Osteocyte (in vitro differentiated cells): ENCODE data around the gene KCTD14. TPM values are rescaled to one million over a fixed set of nuclear protein-coding genes. Genes with fewer than 3 reads are reported as not detected.

ENCODE experiments used
- DNase-seq: peaks from one replicate; pipeline ENCODE4 v3.0.0; 2021; ENCODE audit warnings: mixed read lengths; ENCODE audit not compliant: unreplicated experiment; ENCODE audit errors: extremely low spot score
- H3K27ac Mint-ChIP-seq: one replicate; pipeline ENCODE4 v1.8.0; 2021; ENCODE audit warnings: mild to moderate bottlenecking, mixed read lengths; ENCODE audit not compliant: unreplicated experiment
- H3K27me3 Mint-ChIP-seq: one replicate; pipeline ENCODE4 v1.8.0; 2021; ENCODE audit warnings: mixed read lengths; ENCODE audit not compliant: unreplicated experiment
- H3K36me3 Mint-ChIP-seq: one replicate; pipeline ENCODE4 v1.8.0; 2021; ENCODE audit warnings: mixed read lengths; ENCODE audit not compliant: unreplicated experiment
- H3K4me1 Mint-ChIP-seq: one replicate; pipeline ENCODE4 v1.8.0; 2021; ENCODE audit warnings: mixed read lengths; ENCODE audit not compliant: unreplicated experiment
- H3K4me3 Mint-ChIP-seq: one replicate; pipeline ENCODE4 v1.8.0; 2021; ENCODE audit warnings: mild to moderate bottlenecking, moderate library complexity, mixed read lengths; ENCODE audit not compliant: unreplicated experiment
- H3K9me3 Mint-ChIP-seq: one replicate; pipeline ENCODE4 v1.8.0; 2021; ENCODE audit warnings: mixed read lengths; ENCODE audit not compliant: unreplicated experiment
- CTCF ChIP-seq: fragments of 200-600 bp; sonication (generic); IDR thresholded peaks from 2 replicates; pipeline ENCODE4 v1.5.0; 2021; ENCODE audit warnings: antibody characterized with exemption, mild to moderate bottlenecking, moderate library complexity
- total RNA-seq: library from RNA; stranded (reverse); gene quantifications from 2 replicates; pipeline ENCODE4 v1.2.1, GENCODE V29; 2021

Gene KCTD14
- total RNA-seq, 1 donor from 2014 or later, result 0.73 TPM

GRCh38 chr11:77981346-77981947, 41.6 kb downstream of the KCTD14 start:
- Mint-ChIP-seq H3K27me3 (no peaks in the 10 kb centered on the region), H3K4me1 (no peaks in the 10 kb centered on the region), H3K4me3 (no peak overlapping the region), H3K27ac (no peak overlapping the region), H3K9me3 (peaks cover 3% of the 10 kb centered on the region), H3K36me3 (peaks cover 39% of the 10 kb centered on the region)
- DNase-seq, result no peak
- TF ChIP-seq CTCF, result no peak

- H3K36me3 Mint-ChIP-seq, result peaks cover 22% of the 10 kb centered on the region
- no peaks in the 10 kb centered on the region for H3K4me1 Mint-ChIP-seq
- H3K4me3 Mint-ChIP-seq, result no peak overlapping the region
- no peak overlapping the region for H3K27ac Mint-ChIP-seq
- no peak for TF ChIP-seq CTCF
- peaks cover 4% of the 10 kb centered on the region for H3K9me3 Mint-ChIP-seq
- no peak for DNase-seq
- no peaks in the 10 kb centered on the region for H3K27me3 Mint-ChIP-seq
Observed at GRCh38 chr11:77968337-77968736, 54.7 kb downstream of the KCTD14 start.

- Mint-ChIP-seq H3K27me3 (no peaks in the 10 kb centered on the region), H3K9me3 (no peaks in the 10 kb centered on the region), H3K4me3 (no peak overlapping the region), H3K27ac (no peak overlapping the region), H3K36me3 (peaks cover 18% of the 10 kb centered on the region), H3K4me1 (no peaks in the 10 kb centered on the region)
- no peak for TF ChIP-seq CTCF
- no peak for DNase-seq
Observed at GRCh38 chr11:77967753-77968152, 55.3 kb downstream of the KCTD14 start.

GRCh38 chr11:77967121-77967520, 56.0 kb downstream of the KCTD14 start:
- Mint-ChIP-seq H3K27me3 (no peaks in the 10 kb centered on the region), H3K36me3 (peaks cover 16% of the 10 kb centered on the region), H3K4me1 (no peaks in the 10 kb centered on the region), H3K9me3 (no peaks in the 10 kb centered on the region), H3K27ac (no peak overlapping the region), H3K4me3 (no peak overlapping the region)
- no peak for DNase-seq
- no peak for TF ChIP-seq CTCF

- Mint-ChIP-seq H3K36me3 (peaks cover 12% of the 10 kb centered on the region), H3K4me1 (no peaks in the 10 kb centered on the region)
Observed at GRCh38 chr11:77966338-77966737, 56.7 kb downstream of the KCTD14 start.

More at GRCh38 chr11:77966338-77966737, 56.7 kb downstream of the KCTD14 start:
- Mint-ChIP-seq H3K9me3 (no peaks in the 10 kb centered on the region), H3K4me3 (no peak overlapping the region), H3K27ac (no peak overlapping the region), H3K27me3 (no peaks in the 10 kb centered on the region)
- TF ChIP-seq CTCF, result no peak
- no peak for DNase-seq

Other genes starting within 250 kb of the KCTD14 start
- 74.2 and 85.6 TPM in 2 replicates for gene RSF1, start 202.6 kb downstream of the KCTD14 start, total RNA-seq
- 38.0 and 43.8 TPM in 2 replicates for gene AAMDC, start 202.1 kb downstream of the KCTD14 start, total RNA-seq
- gene INTS4, start 28.6 kb downstream of the KCTD14 start, total RNA-seq, result 37.9 and 41.6 TPM in 2 replicates
- gene THRSP, start 40.6 kb upstream of the KCTD14 start, total RNA-seq, result not detected in 2 replicates
- gene NDUFC2, start 56.6 kb upstream of the KCTD14 start, total RNA-seq, result 182 and 199 TPM in 2 replicates
- 35.1 and 41.7 TPM in 2 replicates for gene ALG8, start 116.3 kb upstream of the KCTD14 start, total RNA-seq
- gene KCTD21, start 165.3 kb upstream of the KCTD14 start, total RNA-seq, result 10.7 and 10.8 TPM in 2 replicates
- 10.9 and 11.1 TPM in 2 replicates for gene USP35, start 165.6 kb upstream of the KCTD14 start, total RNA-seq